SK-N-SH treated with all-trans-retinoic acid at 6 μM for 48 hours (cell line): ENCODE measurements around the gene NOS3.

Source experiments
- ATAC-seq: fragments of 200-7000 bp; cut with Tn5 transposase; 3 replicates; pipeline ENCODE4 v1.9.1; 2020; ENCODE audit warnings: mild to moderate bottlenecking, moderate library complexity
- BACH2 ChIP-seq: fragments of 250-450 bp; sonication (Bioruptor Pico); IDR thresholded peaks from 2 replicates; pipeline ENCODE4 v1.9.0; 2021; ENCODE audit warnings: mild to moderate bottlenecking, borderline replicate concordance
- CSDC2 ChIP-seq: fragments of 250-450 bp; sonication (Bioruptor Pico); IDR thresholded peaks from 2 replicates; pipeline ENCODE4 v1.5.0; 2020; ENCODE audit warnings: mild to moderate bottlenecking, moderate library complexity
- GLIS3 ChIP-seq: fragments of 250-450 bp; sonication (Bioruptor Pico); IDR thresholded peaks from 2 replicates; pipeline ENCODE4 v1.5.0; 2020; ENCODE audit warnings: mild to moderate bottlenecking, moderate library complexity
- ISL1 ChIP-seq: fragments of 250-450 bp; sonication (Bioruptor Pico); IDR thresholded peaks from 2 replicates; pipeline ENCODE4 v2.1.2; 2022; ENCODE audit warnings: mild to moderate bottlenecking, moderate library complexity
- OSR1 ChIP-seq: fragments of 250-450 bp; sonication (Bioruptor Pico); IDR thresholded peaks from 2 replicates; pipeline ENCODE4 v1.8.0; 2022; ENCODE audit warnings: moderate library complexity, mild to moderate bottlenecking, inconsistent platforms
- POU6F1 ChIP-seq: fragments of 250-450 bp; sonication (Bioruptor Pico); IDR thresholded peaks from 2 replicates; pipeline ENCODE4 v1.8.0; 2021; ENCODE audit warnings: low read depth, mild to moderate bottlenecking, moderate library complexity, borderline replicate concordance
- PPARA ChIP-seq: fragments of 250-450 bp; sonication (Bioruptor Pico); IDR thresholded peaks from 2 replicates; pipeline ENCODE4 v1.5.0; 2020; ENCODE audit warnings: mild to moderate bottlenecking, borderline replicate concordance
- SNAI2 ChIP-seq: fragments of 250-450 bp; sonication (Bioruptor Pico); IDR thresholded peaks from 2 replicates; pipeline ENCODE4 v1.5.0; 2020; ENCODE audit warnings: mild to moderate bottlenecking, moderate library complexity
- TCF4 ChIP-seq: fragments of 250-450 bp; sonication (Bioruptor Pico); IDR thresholded peaks from 2 replicates; pipeline ENCODE4 v1.8.0; 2021; ENCODE audit warnings: mild to moderate bottlenecking, moderate library complexity, borderline replicate concordance
- TSHZ2 ChIP-seq: fragments of 250-450 bp; sonication (Bioruptor Pico); IDR thresholded peaks from 2 replicates; pipeline ENCODE4 v1.5.0; 2020; ENCODE audit warnings: mild to moderate bottlenecking, moderate library complexity
- ZC3H10 ChIP-seq: fragments of 250-450 bp; sonication (Bioruptor Pico); IDR thresholded peaks from 2 replicates; pipeline ENCODE4 v1.5.1; 2021; ENCODE audit warnings: mild to moderate bottlenecking, moderate library complexity
- ZFP3 ChIP-seq: fragments of 250-450 bp; sonication (Bioruptor Pico); IDR thresholded peaks from 2 replicates; pipeline ENCODE4 v1.5.0; 2020; ENCODE audit warnings: mild to moderate bottlenecking, moderate library complexity
- ZFP30 ChIP-seq: fragments of 450-650 bp; formaldehyde crosslinking; IDR thresholded peaks from 2 replicates; pipeline ENCODE4 v1.5.0; 2022; ENCODE audit warnings: mild to moderate bottlenecking, moderate library complexity
- ZNF565 ChIP-seq: fragments of 450-650 bp; formaldehyde crosslinking; conservative IDR thresholded peaks from 2 replicates; pipeline ENCODE4 v1.5.0; 2020; ENCODE audit warnings: low read depth, mild to moderate bottlenecking, moderate library complexity
- ZNF70 ChIP-seq: fragments of 450-650 bp; formaldehyde crosslinking; IDR thresholded peaks from 2 replicates; pipeline ENCODE4 v1.5.0; 2020; ENCODE audit warnings: mild to moderate bottlenecking, moderate library complexity
- ZNF8 ChIP-seq: fragments of 450-650 bp; formaldehyde crosslinking; IDR thresholded peaks from 2 replicates; pipeline ENCODE4 v1.5.0; 2020; ENCODE audit warnings: mild to moderate bottlenecking, moderate library complexity
- TF ChIP-seq, protein P1 (sequence below): fragments of 250-450 bp; sonication (Bioruptor Pico); IDR thresholded peaks from 2 replicates; pipeline ENCODE4 v1.8.0; 2020; ENCODE audit warnings: mild to moderate bottlenecking, moderate library complexity, borderline replicate concordance
- TF ChIP-seq, protein P2 (sequence below): fragments of 250-450 bp; sonication (Bioruptor Pico); IDR thresholded peaks from 2 replicates; pipeline ENCODE4 v1.5.1; 2021; ENCODE audit warnings: mild to moderate bottlenecking, moderate library complexity

Gene NOS3

DNA sequence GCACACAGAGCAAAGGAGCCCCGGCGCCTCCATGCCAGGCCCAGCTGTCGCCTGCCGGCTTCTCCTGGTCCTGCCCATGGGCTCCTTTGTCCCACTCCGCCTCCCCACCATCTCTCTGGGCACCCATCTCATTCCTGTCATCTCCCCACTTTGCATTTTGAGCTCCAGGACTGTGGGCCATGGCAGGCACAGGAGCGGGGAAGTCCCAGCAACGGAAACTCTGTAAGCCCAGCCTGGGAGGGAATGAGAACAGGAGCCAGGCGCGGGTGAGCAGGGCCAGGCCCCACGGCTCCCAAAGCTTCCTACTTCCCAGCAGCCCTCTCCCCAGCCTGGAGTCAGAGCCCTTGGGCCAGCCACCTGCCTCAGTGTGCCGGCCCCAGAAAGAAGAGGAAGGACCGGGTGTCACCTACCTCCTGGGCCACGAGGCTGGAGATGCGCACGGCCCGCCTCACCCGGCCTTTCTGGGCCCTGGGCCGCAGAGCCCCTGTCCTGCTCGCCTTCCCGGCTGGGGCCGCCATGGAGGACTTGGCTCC, 35.8 kb upstream of the NOS3 start:
- TF ChIP-seq ZFP3 (CRISPR knock-in tag) = 0 out of 2 replicates have a peak, but pooled peaks have one; percentile 30
- no peak for TF ChIP-seq TCF4
- TF ChIP-seq, protein P1, sequence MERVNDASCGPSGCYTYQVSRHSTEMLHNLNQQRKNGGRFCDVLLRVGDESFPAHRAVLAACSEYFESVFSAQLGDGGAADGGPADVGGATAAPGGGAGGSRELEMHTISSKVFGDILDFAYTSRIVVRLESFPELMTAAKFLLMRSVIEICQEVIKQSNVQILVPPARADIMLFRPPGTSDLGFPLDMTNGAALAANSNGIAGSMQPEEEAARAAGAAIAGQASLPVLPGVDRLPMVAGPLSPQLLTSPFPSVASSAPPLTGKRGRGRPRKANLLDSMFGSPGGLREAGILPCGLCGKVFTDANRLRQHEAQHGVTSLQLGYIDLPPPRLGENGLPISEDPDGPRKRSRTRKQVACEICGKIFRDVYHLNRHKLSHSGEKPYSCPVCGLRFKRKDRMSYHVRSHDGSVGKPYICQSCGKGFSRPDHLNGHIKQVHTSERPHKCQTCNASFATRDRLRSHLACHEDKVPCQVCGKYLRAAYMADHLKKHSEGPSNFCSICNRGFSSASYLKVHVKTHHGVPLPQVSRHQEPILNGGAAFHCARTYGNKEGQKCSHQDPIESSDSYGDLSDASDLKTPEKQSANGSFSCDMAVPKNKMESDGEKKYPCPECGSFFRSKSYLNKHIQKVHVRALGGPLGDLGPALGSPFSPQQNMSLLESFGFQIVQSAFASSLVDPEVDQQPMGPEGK (CRISPR knock-in tag) = no peak
- TF ChIP-seq TSHZ2 (CRISPR knock-in tag) = no peak
- TF ChIP-seq ZNF70 (CRISPR knock-in tag) = 0 out of 2 replicates have a peak, but pooled peaks have one; percentile 15
- TF ChIP-seq ZNF565 = no peak
- ATAC-seq = peak; percentile 29

- ATAC-seq = peak; percentile 59
- no peak for TF ChIP-seq OSR1 (CRISPR knock-in tag)
- TF ChIP-seq GLIS3 (CRISPR knock-in tag) = 0 out of 2 replicates have a peak, but pooled peaks have one; percentile 30
- TF ChIP-seq TSHZ2 (CRISPR knock-in tag) = peak; percentile 77
- no peak for TF ChIP-seq ZFP30 (CRISPR knock-in tag)
- TF ChIP-seq SNAI2 (CRISPR knock-in tag) = 0 out of 2 replicates have a peak, but pooled peaks have one; percentile 51
- TF ChIP-seq PPARA (CRISPR knock-in tag) = no peak; the same call in 1 of the 2 replicates
- no peak for TF ChIP-seq ZC3H10 (CRISPR knock-in tag)
- TF ChIP-seq ZNF70 (CRISPR knock-in tag) = peak; percentile 67; the same call in 1 of the 2 replicates
- TF ChIP-seq ZNF8 = 0 out of 2 replicates have a peak, but pooled peaks have one; percentile 36
- no peak for TF ChIP-seq ISL1 (CRISPR knock-in tag)
- peak; percentile 74; the same call in 1 of the 2 replicates for TF ChIP-seq TCF4
- TF ChIP-seq BACH2 (CRISPR knock-in tag) = 0 out of 2 replicates have a peak, but pooled peaks have one; percentile 37
- TF ChIP-seq CSDC2 (CRISPR knock-in tag) = no peak
- no peak for TF ChIP-seq POU6F1 (CRISPR knock-in tag)
- TF ChIP-seq, protein P2, sequence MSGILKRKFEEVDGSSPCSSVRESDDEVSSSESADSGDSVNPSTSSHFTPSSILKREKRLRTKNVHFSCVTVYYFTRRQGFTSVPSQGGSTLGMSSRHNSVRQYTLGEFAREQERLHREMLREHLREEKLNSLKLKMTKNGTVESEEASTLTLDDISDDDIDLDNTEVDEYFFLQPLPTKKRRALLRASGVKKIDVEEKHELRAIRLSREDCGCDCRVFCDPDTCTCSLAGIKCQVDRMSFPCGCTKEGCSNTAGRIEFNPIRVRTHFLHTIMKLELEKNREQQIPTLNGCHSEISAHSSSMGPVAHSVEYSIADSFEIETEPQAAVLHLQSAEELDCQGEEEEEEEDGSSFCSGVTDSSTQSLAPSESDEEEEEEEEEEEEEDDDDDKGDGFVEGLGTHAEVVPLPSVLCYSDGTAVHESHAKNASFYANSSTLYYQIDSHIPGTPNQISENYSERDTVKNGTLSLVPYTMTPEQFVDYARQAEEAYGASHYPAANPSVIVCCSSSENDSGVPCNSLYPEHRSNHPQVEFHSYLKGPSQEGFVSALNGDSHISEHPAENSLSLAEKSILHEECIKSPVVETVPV (CRISPR knock-in tag) = 0 out of 2 replicates have a peak, but pooled peaks have one; percentile 25
- TF ChIP-seq, all 23 proteins: peak for 8
These were observed 35.1 kb upstream of the NOS3 start for GRCh38 chr7:150955519-150956394.
